Suprapubic skin (tissue), 4 donors: ENCODE measurements around the gene LIPC. TPM values are rescaled to one million over a fixed set of nuclear protein-coding genes. Genes with fewer than 3 reads are reported as not detected.

Source experiments
- DNase-seq, 2 donors: peaks; one replicate each; pipeline ENCODE4 v3.0.0-alpha.2; 2019; ENCODE audit warnings: low spot score in 2 of 2
- H3K27ac ChIP-seq: fragments of 200-600 bp; sonication (generic); one replicate; pipeline ENCODE4 v1.5.1; 2019
- H3K27me3 ChIP-seq: fragments of 200-600 bp; sonication (generic); one replicate; pipeline ENCODE4 v1.5.1; 2019
- H3K36me3 ChIP-seq: fragments of 200-600 bp; sonication (generic); one replicate; pipeline ENCODE4 v1.5.1; 2019
- H3K4me1 ChIP-seq: fragments of 200-600 bp; sonication (generic); one replicate; pipeline ENCODE4 v1.5.1; 2019
- H3K4me3 ChIP-seq: fragments of 200-600 bp; sonication (generic); one replicate; pipeline ENCODE4 v1.5.1; 2019; ENCODE audit warnings: mild to moderate bottlenecking
- H3K9me3 ChIP-seq: fragments of 200-600 bp; sonication (generic); one replicate; pipeline ENCODE4 v1.5.1; 2019
- EP300 ChIP-seq: sonication (generic); formaldehyde crosslinking; IDR thresholded peaks from one replicate; pipeline ENCODE4 v1.6.1; 2017; ENCODE audit warnings: antibody characterized with exemption
- POLR2A ChIP-seq, 2 donors: fragments of 450-650 bp; IDR thresholded peaks; one replicate each; pipeline ENCODE4 v1.6.1; 2017; ENCODE audit warnings: antibody characterized with exemption in 2 of 2, mild to moderate bottlenecking in 2 of 2, moderate library complexity in 2 of 2
- POLR2AphosphoS5 ChIP-seq, 3 donors: sonication (generic); formaldehyde crosslinking; IDR thresholded peaks; one replicate each; pipeline ENCODE4 v1.6.1; 2017; ENCODE audit warnings: antibody characterized with exemption in 3 of 3
- WGBS: methylation state at CpG from one replicate; pipeline ENCODE4 v1.1.5; 2018; 5-methylcytosine and 5-hydroxymethylcytosine counted together
- total RNA-seq, 4 donors: library from RNA; depleted of rRNA; stranded (reverse); fragments of >200 nt; gene quantifications; one replicate each; pipeline ENCODE4 v1.1.0, GENCODE V29; 2016
- TF ChIP-seq, protein P1 (sequence below), 2 donors: fragments of 200-600 bp in 1 of 2; fragments of 450-650 bp in 1 of 2; sonication (generic) in 1 of 2; IDR thresholded peaks; one replicate each; pipeline ENCODE4 v1.5.1; 2016 to 2019; ENCODE audit warnings: antibody characterized with exemption in 2 of 2, mild to moderate bottlenecking in 1 of 2, moderate library complexity in 1 of 2

The LIPC gene
- total RNA-seq, 4 donors from 2014 or later: 0.26 to 0.96 TPM; not detected in 2

DNA sequence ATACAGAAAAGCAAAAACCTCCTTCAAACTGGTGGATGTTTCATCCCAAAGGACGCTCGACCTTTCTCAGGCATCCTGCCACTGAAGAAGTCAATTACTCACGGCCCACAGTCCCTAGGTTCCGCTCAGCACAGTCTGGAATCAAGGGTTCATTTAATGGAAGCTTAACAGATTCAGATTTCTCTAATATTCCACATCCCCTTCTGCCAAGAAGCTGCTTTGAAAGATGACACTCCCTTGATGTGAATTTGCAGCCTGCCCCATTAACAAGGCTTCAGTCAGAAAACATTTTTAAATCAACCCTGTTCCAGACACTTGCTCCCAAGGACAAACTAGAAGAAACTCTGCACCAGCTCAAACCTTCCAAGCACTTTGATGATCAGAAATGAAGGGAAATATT, 81.2 kb downstream of the LIPC start:
- H3K4me3 ChIP-seq: no peak overlapping the region
- no peaks in the 10 kb centered on the region for H3K9me3 ChIP-seq
- no peak for TF ChIP-seq POLR2AphosphoS5 (IDR thresholded peaks at IDR 0.05)
- TF ChIP-seq, protein P1, sequence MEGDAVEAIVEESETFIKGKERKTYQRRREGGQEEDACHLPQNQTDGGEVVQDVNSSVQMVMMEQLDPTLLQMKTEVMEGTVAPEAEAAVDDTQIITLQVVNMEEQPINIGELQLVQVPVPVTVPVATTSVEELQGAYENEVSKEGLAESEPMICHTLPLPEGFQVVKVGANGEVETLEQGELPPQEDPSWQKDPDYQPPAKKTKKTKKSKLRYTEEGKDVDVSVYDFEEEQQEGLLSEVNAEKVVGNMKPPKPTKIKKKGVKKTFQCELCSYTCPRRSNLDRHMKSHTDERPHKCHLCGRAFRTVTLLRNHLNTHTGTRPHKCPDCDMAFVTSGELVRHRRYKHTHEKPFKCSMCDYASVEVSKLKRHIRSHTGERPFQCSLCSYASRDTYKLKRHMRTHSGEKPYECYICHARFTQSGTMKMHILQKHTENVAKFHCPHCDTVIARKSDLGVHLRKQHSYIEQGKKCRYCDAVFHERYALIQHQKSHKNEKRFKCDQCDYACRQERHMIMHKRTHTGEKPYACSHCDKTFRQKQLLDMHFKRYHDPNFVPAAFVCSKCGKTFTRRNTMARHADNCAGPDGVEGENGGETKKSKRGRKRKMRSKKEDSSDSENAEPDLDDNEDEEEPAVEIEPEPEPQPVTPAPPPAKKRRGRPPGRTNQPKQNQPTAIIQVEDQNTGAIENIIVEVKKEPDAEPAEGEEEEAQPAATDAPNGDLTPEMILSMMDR (IDR thresholded peaks at IDR 0.05): no peak
- no peak for TF ChIP-seq EP300
- TF ChIP-seq POLR2A (IDR thresholded peaks at IDR 0.05): no peak
- H3K4me1 ChIP-seq: peaks cover 17% of the 10 kb centered on the region
- 59% methylated on average over 4 of the region's 4 CpGs for WGBS
- DNase-seq: no peak
- H3K27me3 ChIP-seq: no peaks in the 10 kb centered on the region
- no peak overlapping the region for H3K27ac ChIP-seq
- H3K36me3 ChIP-seq: no peaks in the 10 kb centered on the region

DNA sequence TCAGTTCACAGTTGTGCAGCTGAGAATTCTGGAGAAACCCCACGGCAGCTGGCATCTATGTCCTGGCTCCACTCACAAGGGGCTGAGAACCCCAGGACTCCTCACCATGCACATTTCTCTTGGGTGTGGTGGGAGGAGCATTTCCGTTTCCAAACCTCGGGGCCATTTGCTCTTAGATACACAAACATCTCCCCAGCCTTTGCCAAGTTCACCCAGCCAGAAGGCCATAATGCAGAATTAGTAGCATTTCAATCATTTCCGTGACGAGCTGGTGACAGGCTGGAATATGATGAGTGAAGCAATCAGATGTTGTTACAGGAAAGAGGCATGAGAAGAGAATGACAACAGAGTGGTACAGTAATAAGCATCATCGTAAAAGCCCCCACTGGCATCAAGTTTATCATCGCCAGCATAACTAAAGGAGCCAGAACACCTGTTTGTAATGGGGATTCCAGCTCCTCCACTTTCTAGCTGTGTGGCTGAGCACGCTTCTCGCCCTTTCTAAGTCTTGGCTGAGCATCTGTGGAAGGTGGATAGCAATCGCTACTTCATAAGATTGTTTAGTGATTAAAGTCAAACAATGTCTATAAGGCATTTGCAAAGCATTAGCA, 82.0 kb downstream of the LIPC start:
- Histone ChIP-seq H3K4me3 (no peak overlapping the region), H3K27me3 (no peaks in the 10 kb centered on the region), H3K9me3 (no peaks in the 10 kb centered on the region), H3K4me1 (peaks cover 17% of the 10 kb centered on the region), H3K36me3 (no peaks in the 10 kb centered on the region), H3K27ac (no peak overlapping the region)
- TF ChIP-seq, protein P1 (IDR thresholded peaks at IDR 0.05): no peak
- TF ChIP-seq POLR2AphosphoS5 (IDR thresholded peaks at IDR 0.05) (no peak), POLR2A (IDR thresholded peaks at IDR 0.05) (no peak), EP300 (no peak)
- WGBS: 50% methylated on average over 10 of the region's 10 CpGs
- DNase-seq: no peak

DNA sequence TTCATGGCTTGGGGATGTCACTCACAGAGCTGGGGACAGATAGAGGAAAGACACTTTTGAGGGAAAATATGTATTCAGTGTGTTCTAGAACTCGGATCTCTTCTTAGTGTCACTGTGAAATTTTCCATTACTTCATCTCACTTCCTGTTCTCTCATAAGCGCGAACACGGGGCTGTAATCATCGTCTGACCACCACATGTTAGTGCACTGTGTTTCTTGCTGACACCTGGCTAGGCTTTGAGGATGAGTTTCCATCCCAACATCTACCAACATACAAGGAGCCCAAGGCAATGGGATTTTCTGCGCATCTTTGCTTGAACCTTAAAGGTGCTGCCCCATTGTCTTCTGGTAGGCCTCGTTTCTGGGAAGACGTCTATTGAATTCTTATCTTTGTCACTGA, 84.0 kb downstream of the LIPC start:
- 77% methylated on average over 8 of the region's 8 CpGs for WGBS

DNA sequence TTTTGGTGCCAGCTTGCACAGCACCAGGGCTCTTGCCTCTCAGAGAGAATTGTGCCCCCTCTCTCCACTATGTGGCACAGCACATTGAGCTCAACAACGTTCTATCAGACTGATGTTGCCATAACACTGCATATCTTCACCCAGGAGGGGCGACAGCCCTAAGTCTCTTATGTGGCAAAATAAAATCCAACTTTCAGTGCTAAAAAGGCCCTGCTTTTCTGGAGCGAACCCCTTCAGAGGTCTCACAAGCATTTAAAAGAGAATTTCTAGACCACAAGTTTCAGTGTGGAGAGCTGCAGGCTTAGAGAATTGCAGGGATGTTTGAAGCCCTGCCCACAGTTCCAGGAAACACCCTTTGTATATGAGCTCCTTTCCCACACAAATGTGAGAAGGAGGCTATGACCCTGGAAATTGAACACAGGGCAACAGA, 85.5 kb downstream of the LIPC start:
- H3K9me3 ChIP-seq: no peaks in the 10 kb centered on the region
- WGBS: 83% methylated on average over 3 of the region's 3 CpGs
- no peaks in the 10 kb centered on the region for H3K27me3 ChIP-seq
- no peak overlapping the region for H3K4me3 ChIP-seq
- H3K36me3 ChIP-seq: no peaks in the 10 kb centered on the region
- peaks cover 40% of the 10 kb centered on the region for H3K4me1 ChIP-seq
- H3K27ac ChIP-seq: no peak overlapping the region
- DNase-seq: no peak
- TF ChIP-seq, protein P1 (IDR thresholded peaks at IDR 0.05): no peak
- no peak for TF ChIP-seq EP300
- TF ChIP-seq POLR2A (IDR thresholded peaks at IDR 0.05): no peak
- no peak for TF ChIP-seq POLR2AphosphoS5 (IDR thresholded peaks at IDR 0.05)

More for the DNA sequence above, 84.0 kb downstream of the LIPC start:
- no peak overlapping the region for H3K27ac ChIP-seq
- DNase-seq: no peak
- H3K4me3 ChIP-seq: no peak overlapping the region
- TF ChIP-seq, protein P1 (IDR thresholded peaks at IDR 0.05): no peak
- TF ChIP-seq POLR2AphosphoS5 (IDR thresholded peaks at IDR 0.05) (no peak), EP300 (no peak), POLR2A (IDR thresholded peaks at IDR 0.05) (no peak)
- H3K4me1 ChIP-seq: peaks cover 26% of the 10 kb centered on the region
- no peaks in the 10 kb centered on the region for H3K36me3 ChIP-seq
- no peaks in the 10 kb centered on the region for H3K27me3 ChIP-seq
- no peaks in the 10 kb centered on the region for H3K9me3 ChIP-seq

DNA sequence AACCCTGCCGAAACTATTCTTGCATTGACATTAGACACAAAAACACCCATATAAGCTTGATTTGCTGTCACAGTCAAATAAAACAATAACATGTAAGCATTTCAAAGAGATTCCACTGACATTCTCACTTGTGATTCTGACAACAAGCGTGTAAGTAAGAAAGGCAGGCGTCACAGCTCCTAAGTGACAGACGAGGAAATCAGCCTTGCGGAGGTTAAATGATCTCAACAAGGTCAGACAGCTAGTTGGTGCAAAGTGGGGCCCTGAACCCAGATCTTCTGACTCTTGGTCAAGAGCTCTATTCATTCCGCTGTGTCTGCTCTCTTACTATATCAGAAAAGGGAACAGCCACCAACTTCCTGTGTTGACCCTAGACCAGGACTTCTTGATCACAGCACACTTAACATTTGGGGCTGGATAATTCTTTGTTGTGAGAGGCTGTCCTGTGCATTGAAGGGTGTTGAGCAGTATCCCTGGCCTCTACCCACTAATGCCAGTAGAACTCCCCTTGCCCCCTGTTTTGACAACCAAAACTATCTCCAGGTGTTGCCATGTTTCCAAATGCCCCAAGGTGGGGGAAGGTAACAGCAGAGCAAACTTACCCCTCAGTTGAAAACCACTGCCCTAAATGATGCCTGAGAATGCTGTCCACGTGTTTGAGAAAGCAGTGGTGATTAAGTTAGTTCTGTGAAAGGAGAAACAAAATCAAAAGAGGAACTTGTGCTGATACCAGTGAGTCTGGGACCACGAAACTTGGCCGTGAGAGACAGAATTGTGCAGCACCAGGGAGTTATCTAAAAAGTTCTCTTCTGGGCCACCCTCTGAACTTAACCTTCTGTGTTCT, 86.1 kb downstream of the LIPC start:
- H3K9me3 ChIP-seq: no peaks in the 10 kb centered on the region
- DNase-seq: no peak
- H3K36me3 ChIP-seq: no peaks in the 10 kb centered on the region
- 87% methylated on average over 9 of the region's 9 CpGs for WGBS
- H3K27me3 ChIP-seq: no peaks in the 10 kb centered on the region
- peaks cover 46% of the 10 kb centered on the region for H3K4me1 ChIP-seq
- no peak overlapping the region for H3K27ac ChIP-seq
- TF ChIP-seq, protein P1 (IDR thresholded peaks at IDR 0.05): no peak
- TF ChIP-seq POLR2A (IDR thresholded peaks at IDR 0.05) (no peak), POLR2AphosphoS5 (IDR thresholded peaks at IDR 0.05) (no peak), EP300 (no peak)
- no peak overlapping the region for H3K4me3 ChIP-seq
